Osteoblast (primary cell): ENCODE results near the gene GRM2. TPM values are rescaled to one million over a fixed set of nuclear protein-coding genes. Genes with fewer than 3 reads are reported as not detected.

ENCODE experiments used
- DNase-seq: peaks from one replicate; pipeline ENCODE4 v3.0.0; 2011; ENCODE audit warnings: low spot score, mixed read lengths; ENCODE audit not compliant: insufficient read length; ENCODE audit errors: missing footprints
- H2AFZ ChIP-seq: 2 replicates; pipeline ENCODE4 v1.6.0; 2011; ENCODE audit warnings: mild to moderate bottlenecking, low read length
- H3K27ac ChIP-seq: 2 replicates; pipeline ENCODE4 v1.5.1; 2011; ENCODE audit warnings: mild to moderate bottlenecking, low read depth, low read length, moderate library complexity
- H3K27me3 ChIP-seq: 2 replicates; pipeline ENCODE4 v1.6.0; 2012; ENCODE audit warnings: mild to moderate bottlenecking, control low read depth, inconsistent platforms, low read length, moderate library complexity; ENCODE audit not compliant: insufficient read depth
- H3K36me3 ChIP-seq: 2 replicates; pipeline ENCODE4 v1.5.1; 2011; ENCODE audit warnings: mild to moderate bottlenecking, low read length, control low read depth, moderate library complexity; ENCODE audit not compliant: insufficient read depth
- H3K4me1 ChIP-seq: 2 replicates; pipeline ENCODE4 v1.5.1; 2011; ENCODE audit warnings: mild to moderate bottlenecking, low read length, control low read depth, moderate library complexity; ENCODE audit not compliant: insufficient read depth
- H3K4me2 ChIP-seq: 2 replicates; pipeline ENCODE4 v1.6.0; 2011; ENCODE audit warnings: mild to moderate bottlenecking, low read length; ENCODE audit not compliant: insufficient read depth
- H3K4me3 ChIP-seq: fragments of 200-600 bp; sonication (generic); 3 replicates; pipeline ENCODE4 v1.5.1; 2012; ENCODE audit warnings: mild to moderate bottlenecking, low read length, inconsistent platforms; ENCODE audit not compliant: insufficient read depth
- H3K79me2 ChIP-seq: 2 replicates; pipeline ENCODE4 v1.6.0; 2012; ENCODE audit warnings: mild to moderate bottlenecking, low read length, control low read depth, inconsistent platforms; ENCODE audit not compliant: insufficient read depth
- H3K9me3 ChIP-seq: 2 replicates; pipeline ENCODE4 v1.5.1; 2011; ENCODE audit warnings: low read depth, low read length, control low read depth
- H4K20me1 ChIP-seq: 2 replicates; pipeline ENCODE4 v1.6.0; 2012; ENCODE audit warnings: mild to moderate bottlenecking, low read length, control low read depth; ENCODE audit not compliant: insufficient read depth
- CTCF ChIP-seq: IDR thresholded peaks from 2 replicates; pipeline ENCODE4 v1.5.1; 2011; ENCODE audit warnings: mild to moderate bottlenecking, low read depth, low read length, moderate library complexity; ENCODE audit errors: extremely low read depth
- total RNA-seq: library from RNA; depleted of rRNA; stranded (reverse); fragments of >200 nt; gene quantifications from 2 replicates; pipeline ENCODE4 v1.2.3, GENCODE V29; 2012

The GRM2 gene
- total RNA-seq, 1 donor, result not detected

GRCh38 chr3:51682526-51682925 is 24.3 kb upstream of the GRM2 start:
- peaks cover 49% of the 10 kb centered on the region for H3K79me2 ChIP-seq

GRCh38 chr3:51683566-51683965 is 23.3 kb upstream of the GRM2 start:
- H3K4me1 ChIP-seq, result peaks cover 24% of the 10 kb centered on the region
- no peak overlapping the region for H2AFZ ChIP-seq
- H3K27me3 ChIP-seq, result no peaks in the 10 kb centered on the region
- no peak overlapping the region for H3K4me2 ChIP-seq
- DNase-seq, result peak; percentile 35
- H4K20me1 ChIP-seq, result peaks cover 35% of the 10 kb centered on the region
- no peaks in the 10 kb centered on the region for H3K9me3 ChIP-seq
- H3K79me2 ChIP-seq, result peaks cover 39% of the 10 kb centered on the region
- H3K4me3 ChIP-seq, result no peak overlapping the region
- H3K36me3 ChIP-seq, result peaks cover 23% of the 10 kb centered on the region
- H3K27ac ChIP-seq, result no peak overlapping the region
- TF ChIP-seq CTCF, result no peak

More at GRCh38 chr3:51682526-51682925, 24.3 kb upstream of the GRM2 start:
- H3K27ac ChIP-seq, result no peak overlapping the region
- no peak overlapping the region for H2AFZ ChIP-seq
- no peak overlapping the region for H3K4me3 ChIP-seq
- TF ChIP-seq CTCF, result no peak
- no peaks in the 10 kb centered on the region for H3K27me3 ChIP-seq
- peaks cover 41% of the 10 kb centered on the region for H4K20me1 ChIP-seq
- DNase-seq, result no peak
- peaks cover 24% of the 10 kb centered on the region for H3K36me3 ChIP-seq
- H3K4me2 ChIP-seq, result no peak overlapping the region
- H3K9me3 ChIP-seq, result no peaks in the 10 kb centered on the region
- H3K4me1 ChIP-seq, result peaks cover 24% of the 10 kb centered on the region

DNA sequence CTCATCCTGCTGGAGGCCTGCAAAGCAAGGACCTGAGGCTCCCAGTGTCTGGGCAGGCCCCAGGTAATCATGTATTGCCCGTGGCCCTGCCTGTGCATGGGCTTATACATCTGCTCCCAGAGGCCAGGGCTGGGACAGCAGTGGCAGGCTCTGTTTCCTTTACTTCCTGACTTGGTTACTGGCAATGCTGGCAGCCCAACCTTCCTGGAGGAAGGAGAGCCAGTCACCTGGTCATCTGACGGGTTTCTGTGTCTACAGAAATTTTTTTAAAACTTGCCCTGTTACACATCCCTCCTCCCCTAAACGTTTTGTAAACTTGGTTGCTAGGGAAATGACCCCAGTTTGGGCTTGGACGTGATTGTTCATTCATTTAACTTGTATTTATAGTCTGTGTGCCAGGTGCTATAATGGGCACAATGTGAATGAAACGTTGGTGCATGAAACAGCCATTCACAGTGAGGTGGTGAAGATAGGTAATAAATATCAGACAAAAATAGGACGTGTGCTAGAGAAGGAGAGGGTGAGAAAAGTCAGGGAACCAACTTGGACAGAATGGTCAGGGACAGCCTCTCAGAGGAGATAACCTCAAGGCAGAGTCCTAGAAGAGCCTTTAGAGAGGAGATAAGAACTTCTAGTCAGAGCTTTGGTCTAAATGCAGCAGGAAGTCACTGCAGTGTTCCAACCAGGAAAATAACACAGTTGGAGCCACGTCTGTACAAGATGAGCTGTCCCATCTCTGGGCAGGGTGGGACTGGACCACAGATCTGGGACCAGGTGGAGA is 21.7 kb upstream of the GRM2 start:
- Histone ChIP-seq H3K4me2 (no peak overlapping the region), H3K4me1 (peaks cover 24% of the 10 kb centered on the region), H3K4me3 (no peak overlapping the region), H3K79me2 (peaks cover 27% of the 10 kb centered on the region), H3K36me3 (peaks cover 19% of the 10 kb centered on the region), H3K27ac (no peak overlapping the region), H3K27me3 (no peaks in the 10 kb centered on the region), H2AFZ (no peak overlapping the region), H4K20me1 (peaks cover 36% of the 10 kb centered on the region), H3K9me3 (no peaks in the 10 kb centered on the region)
- DNase-seq, result peak; percentile 71
- TF ChIP-seq CTCF, result no peak

GRCh38 chr3:51686056-51686455 is 20.8 kb upstream of the GRM2 start:
- TF ChIP-seq CTCF, result no peak
- no peak overlapping the region for H3K4me2 ChIP-seq

More at GRCh38 chr3:51686056-51686455, 20.8 kb upstream of the GRM2 start:
- no peak overlapping the region for H2AFZ ChIP-seq
- peaks cover 28% of the 10 kb centered on the region for H4K20me1 ChIP-seq
- peaks cover 24% of the 10 kb centered on the region for H3K79me2 ChIP-seq
- no peaks in the 10 kb centered on the region for H3K27me3 ChIP-seq
- H3K4me1 ChIP-seq, result peaks cover 22% of the 10 kb centered on the region
- peaks cover 19% of the 10 kb centered on the region for H3K36me3 ChIP-seq
- H3K27ac ChIP-seq, result peak overlapping the region; percentile 3
- no peak overlapping the region for H3K4me3 ChIP-seq
- peak; percentile 65 for DNase-seq
- H3K9me3 ChIP-seq, result no peaks in the 10 kb centered on the region
